C1 segment of cervical spinal cord (tissue), 14 donors: ENCODE results near the gene GORASP1.

ENCODE experiments used
- DNase-seq, 14 donors: peaks; one replicate each; lab custom pipeline; 2025; lab: John Stamatoyannopoulos, UW

The GORASP1 gene

DNA sequence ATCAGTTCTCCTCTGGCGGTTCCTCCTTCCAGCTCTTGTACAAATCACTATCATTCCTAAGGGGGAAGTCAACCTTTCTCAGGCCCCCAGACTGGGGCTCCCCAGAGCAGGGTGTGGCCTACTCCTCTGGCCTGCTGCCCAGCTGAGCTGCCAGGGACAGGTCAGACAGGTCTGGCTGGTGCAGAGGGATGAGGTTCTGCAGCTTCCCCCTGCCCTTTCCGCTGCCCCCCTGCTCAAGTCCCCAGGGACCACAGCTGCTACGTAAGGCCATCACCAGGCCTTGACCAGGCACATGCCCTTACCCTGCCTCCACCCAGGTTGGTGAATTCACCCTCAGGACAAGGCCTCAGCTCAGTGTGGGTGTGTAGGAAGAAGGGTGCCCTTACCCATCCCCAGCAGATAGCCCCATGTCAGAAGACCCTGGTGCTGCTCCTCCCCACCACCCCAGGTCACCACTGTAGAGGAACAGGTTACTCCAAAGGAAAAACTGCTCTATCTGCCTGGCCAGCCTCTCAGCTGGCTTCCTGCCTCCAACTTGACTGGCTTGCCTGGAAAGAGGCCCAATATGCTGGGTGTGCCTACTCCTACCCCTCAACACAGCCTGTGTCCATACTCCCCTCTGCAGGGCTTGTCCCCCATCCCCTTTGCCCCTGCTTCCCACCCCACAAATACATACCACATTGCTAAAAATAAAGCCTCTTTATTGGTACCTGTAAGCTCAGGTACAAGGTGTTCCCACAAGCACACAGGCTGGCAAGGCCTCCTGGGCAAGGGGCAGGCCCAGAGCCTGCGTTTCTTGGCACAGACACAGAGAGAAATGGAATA, 34.0 kb upstream of the GORASP1 start:
- peak in 1 of 14 donors; percentile 16 for DNase-seq

DNA sequence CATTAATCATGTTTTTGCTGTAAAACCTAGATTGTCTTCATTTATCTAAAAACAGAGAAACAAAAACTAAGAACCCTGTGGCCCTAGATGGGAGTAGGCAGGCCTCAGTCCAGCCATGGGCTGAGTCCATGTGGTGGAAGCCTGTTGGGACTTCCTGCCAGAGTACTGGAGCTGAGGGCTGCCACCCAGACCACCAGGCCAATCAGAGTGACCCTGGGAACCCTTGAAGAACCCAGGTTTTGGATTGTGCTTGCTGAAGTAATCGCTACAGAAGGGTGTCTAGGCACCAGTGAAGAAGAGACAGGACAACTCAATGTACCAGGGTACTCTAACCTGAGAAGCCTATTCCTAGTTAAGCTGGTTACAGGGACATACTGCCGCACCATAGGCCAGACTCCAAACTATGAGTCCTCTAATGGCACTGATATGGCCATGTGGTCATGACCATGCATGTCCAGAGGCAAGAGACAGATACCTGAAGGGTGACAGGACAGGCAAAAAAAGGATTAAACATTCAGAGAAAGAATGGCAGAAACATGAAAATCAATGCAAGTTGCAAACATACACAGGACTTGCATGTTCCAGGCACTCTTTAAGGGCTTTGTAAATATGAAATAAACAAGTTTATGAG, 33.0 kb upstream of the GORASP1 start:
- DNase-seq, result no peak

GRCh38 chr3:39139442-39139841, 32.0 kb upstream of the GORASP1 start:
- no peak for DNase-seq

DNA sequence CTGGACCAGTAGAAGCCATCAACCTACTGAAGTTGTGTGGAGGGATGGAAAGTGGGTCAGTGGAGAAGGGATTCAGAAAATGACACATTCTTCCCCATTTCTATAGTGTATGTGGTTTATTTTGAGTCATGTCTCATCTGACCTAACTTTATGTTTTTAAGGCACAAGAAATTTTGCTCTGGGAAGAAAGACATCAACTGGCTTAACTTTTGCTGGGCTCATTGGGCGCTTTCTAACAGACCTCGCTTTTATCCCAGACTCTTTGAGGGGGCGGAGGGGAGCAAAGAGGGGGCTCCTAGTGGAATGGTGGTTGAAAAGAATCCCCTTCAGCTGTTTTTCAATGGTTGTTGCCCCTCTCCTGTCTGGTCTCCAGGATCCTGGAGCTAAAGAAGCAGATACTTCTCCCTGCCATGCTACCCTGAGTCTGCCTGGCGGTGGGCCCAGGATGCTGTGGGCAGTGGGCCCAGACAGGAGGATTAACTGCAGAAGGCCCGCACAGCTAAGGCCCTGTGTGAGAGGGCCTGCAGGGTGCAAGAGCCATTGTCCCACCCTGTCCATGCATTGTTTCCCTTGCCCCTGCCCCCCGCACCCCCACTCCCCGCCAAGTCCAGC, 31.5 kb upstream of the GORASP1 start:
- peak in 8 of 14 donors; percentile 47 to 81 (median 58) for DNase-seq

DNA sequence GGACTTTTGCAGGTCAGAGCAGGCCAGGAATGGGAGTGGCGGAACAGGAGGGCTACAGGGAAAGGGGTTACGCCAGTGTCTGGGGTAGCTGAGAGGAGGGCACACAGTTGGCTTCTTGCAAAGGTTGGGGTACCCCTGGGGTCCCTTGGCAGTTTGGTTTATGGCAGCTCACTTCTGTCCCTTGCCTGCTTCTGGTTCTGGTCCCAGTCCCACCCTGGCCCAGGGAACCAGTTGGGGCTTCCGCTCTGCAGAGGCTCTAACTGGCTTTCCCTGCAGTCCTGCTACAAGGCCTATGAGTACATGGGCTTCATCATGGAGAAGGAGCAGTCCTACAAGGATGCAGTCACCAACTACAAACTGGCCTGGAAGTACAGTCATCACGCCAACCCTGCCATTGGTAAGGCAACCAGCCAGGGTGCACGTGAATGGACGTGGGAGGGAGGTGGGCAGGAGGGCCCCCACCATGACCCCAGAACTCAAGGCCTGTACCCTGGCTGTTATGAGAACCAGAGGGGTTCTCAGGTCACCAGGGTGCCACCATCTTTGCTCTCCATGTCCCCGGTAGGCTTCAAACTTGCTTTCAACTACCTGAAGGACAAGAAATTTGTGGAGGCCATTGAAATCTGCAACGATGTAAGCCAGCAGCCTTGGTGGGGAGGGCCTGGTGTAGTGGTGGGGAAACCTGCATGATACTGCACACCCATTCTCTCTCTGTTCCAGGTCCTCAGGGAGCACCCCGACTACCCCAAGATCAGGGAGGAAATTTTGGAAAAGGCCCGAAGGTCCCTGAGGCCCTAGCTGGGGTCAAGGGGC, 30.8 kb upstream of the GORASP1 start:
- DNase-seq, result no peak

- peak in 1 of 14 donors; percentile 24 for DNase-seq
These were observed 30.1 kb upstream of the GORASP1 start for GRCh38 chr3:39137435-39137936.

- DNase-seq, result no peak
These were observed 29.4 kb upstream of the GORASP1 start for GRCh38 chr3:39136533-39137434.

GRCh38 chr3:39135170-39135805, 27.9 kb upstream of the GORASP1 start:
- DNase-seq, result no peak

DNA sequence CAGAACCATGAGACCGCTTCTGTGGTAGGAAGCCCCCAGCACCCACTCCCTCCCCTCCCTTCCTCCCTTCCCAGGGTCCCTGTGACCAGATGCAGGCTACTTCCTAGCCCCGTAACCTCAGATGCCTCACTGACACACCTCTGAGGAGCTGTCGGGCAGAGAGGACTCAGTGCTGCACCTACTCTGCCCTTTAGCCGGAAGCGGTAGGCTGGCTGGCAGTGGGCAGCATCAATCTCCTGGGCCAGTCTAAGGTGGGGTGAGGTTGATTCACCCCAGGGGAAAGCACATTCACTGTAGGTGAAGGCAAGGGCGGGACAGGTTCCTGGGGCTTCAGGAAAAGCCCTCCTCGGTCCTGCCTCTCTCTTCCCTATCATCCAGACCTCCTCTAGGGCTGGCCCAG, 26.9 kb upstream of the GORASP1 start:
- DNase-seq, result no peak

GRCh38 chr3:39133822-39134221, 26.4 kb upstream of the GORASP1 start:
- no peak for DNase-seq

DNA sequence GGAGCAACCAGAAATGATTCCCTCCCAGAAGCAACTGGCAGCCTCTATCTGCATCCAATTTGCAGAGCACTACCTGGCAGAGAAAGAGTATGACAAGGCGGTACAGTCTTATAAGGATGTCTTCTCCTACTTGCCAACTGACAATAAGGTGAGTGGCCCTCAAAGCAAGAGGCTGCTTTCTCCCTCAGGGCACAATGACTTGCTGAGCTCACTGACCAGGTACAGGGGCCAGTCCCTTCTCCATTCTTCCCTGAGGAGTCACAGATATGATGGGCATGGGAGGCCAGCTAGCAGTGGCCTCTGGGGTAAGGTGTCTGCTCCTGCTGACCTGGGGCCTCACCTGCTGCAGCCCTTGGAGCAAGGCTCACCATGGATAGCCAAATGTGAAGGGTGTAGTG, 25.7 kb upstream of the GORASP1 start:
- DNase-seq, result no peak

DNA sequence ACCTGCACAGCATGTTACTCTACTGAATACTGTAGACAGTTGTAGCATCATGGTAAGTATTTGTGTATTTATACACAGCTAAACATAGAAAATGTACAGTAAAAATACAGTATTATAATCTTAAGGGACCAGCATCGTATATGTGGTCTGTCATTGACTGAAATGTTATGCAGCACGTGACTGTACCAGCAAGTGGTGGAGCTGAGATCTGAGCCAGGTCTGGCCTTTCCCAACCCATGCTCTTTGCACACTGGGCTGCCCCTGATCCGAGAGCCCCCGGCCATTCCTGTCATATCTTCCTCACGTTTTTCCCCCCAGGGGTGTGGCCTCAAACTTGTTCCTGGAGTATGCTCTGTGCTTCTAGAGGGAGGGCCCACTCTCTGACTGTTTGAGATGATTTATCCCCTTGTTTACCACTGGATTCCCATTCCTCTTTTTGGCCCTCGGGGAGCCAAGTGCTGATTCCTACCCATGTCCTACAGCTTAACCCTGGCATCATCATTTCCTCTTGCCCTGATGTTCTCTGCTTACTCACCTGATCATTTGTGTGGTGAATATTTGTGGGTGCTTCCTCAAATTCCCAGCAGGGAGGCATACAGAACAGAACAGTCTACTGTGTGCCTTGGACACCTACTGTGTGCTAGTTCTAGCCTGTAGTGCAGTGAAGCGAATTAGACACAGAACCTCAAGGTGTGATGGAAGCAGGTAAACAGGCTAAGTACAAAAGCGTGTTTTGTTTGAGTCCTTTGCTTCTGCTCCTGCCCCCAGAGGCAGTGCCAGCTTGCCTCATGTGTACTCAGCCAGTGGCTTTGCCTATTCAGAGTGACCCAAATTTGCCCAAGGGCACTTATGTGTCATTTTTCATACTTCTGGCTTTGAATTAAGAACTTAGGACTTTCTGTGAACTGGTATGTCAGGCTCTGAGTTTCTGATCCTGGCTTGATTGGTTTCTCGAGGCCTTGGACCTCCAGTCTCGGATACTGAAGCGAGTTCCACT, 25.0 kb upstream of the GORASP1 start:
- no peak for DNase-seq

DNA sequence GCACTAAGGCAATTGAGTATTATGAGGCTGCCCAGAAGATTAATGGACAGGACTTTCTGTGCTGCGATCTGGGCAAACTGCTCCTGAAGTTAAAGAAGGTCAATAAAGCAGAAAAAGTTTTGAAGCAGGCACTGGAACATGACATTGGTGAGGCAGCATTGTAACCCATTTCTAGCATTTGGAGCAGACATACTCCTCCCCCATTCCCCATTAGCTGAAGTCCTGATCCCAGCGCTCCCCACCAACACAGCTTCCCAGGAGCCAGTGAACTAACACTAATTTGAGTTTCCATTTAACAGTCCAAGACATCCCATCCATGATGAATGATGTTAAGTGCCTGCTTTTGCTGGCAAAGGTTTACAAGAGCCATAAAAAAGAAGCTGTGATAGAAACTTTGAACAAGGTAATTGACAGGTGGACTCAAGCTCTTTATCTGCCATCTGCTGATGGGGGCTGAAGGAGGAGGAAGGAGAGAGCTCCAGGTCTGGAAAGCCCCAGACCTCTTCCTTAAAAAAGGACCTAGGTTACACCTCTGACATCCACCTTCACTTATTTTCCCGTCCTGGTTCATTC, 23.4 kb upstream of the GORASP1 start:
- peak in 2 of 14 donors; percentile 26 to 56 for DNase-seq

DNA sequence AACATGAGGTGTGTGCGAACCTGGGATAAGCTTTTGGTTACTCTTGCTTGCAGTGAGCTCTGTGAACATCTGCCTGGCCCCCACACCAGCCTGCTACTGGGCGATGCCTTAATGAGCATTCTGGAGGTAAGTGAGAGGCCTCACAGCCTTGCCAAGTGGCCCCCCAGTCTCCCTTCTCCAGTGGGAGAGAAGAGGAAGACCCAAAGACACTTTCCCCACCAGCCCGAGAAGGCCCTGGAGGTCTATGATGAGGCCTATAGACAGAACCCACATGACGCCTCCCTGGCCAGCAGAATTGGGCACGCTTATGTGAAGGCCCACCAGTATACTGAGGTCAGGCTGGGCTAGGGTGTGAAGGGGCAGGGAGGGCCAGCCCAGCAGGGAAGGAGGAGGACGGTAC, 22.6 kb upstream of the GORASP1 start:
- no peak for DNase-seq

DNA sequence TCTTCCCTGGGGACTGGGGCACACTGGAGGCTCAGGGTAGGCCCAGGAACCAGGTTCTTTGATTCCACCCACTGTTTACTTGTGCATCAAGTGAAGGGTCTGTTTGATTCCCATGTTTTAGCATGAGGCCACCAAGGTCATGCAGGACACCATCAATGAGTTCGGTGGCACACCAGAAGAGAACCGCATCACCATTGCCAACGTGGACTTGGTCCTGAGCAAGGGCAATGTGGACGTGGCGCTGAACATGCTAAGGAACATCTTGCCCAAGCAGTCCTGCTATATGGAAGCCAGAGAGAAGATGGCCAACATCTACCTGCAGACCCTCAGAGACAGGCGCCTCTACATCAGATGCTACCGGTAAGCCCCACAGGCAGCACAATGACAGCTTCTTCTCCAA, 21.5 kb upstream of the GORASP1 start:
- DNase-seq, result no peak

DNA sequence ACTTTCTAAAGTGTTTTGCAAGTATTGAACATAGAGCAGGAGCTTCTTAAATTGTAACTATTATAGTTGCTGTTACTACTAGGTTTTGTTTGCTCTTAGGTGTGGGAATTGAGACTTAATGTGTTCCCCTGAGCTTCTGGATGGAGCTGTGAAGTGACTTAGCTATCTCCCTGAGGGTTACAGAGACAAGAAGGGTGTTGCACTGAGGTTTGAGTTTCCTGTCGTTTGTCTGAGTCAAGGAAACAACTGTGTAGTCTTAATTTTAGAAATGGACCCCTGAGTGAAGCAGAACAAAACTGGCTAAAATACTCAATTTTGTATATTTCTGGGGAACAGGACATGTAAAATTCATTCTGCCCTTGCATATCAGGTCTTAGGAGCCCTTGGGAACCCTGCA, 20.5 kb upstream of the GORASP1 start:
- DNase-seq, result no peak

GRCh38 chr3:39127269-39127907, 20.0 kb upstream of the GORASP1 start:
- no peak for DNase-seq

- peak in 1 of 14 donors; percentile 24 for DNase-seq
These were observed 19.2 kb upstream of the GORASP1 start for GRCh38 chr3:39126532-39127071.
